IMR-90 (cell line): ENCODE results near the gene NRXN2. TPM values are rescaled to one million over a fixed set of nuclear protein-coding genes. Genes with fewer than 3 reads are reported as not detected.

Experiments used
- ATAC-seq: fragments of 200-7000 bp; cut with Tn5 transposase; 2 replicates; pipeline ENCODE4 v1.9.1; 2020; ENCODE audit warnings: low read depth, mild to moderate bottlenecking, moderate library complexity
- BruUV-seq: library from RNA; stranded (reverse); fragments of 400-500 nt; replicated peaks from 2 replicates; lab custom pipeline; 2021; lab: Mats Ljungman, UMichigan
- CTCF ChIA-PET: fragments of 300-600 bp; formaldehyde crosslinking; extraction: SDS; loops from one replicate; lab custom pipeline; 2021; ENCODE audit warnings: antibody characterized with exemption; lab: Yijun Ruan, JAX
- POLR2A ChIA-PET: fragments of 300-600 bp; sonication (Branson Sonifier 250); formaldehyde crosslinking; loops from one replicate; lab custom pipeline; 2022; ENCODE audit warnings: antibody characterized with exemption; ENCODE audit not compliant: unreplicated experiment; lab: Charles Lee
- DNase-seq: peaks from one replicate; pipeline ENCODE4 v3.0.0; 2013
- H2AFZ ChIP-seq: replicated peaks from 2 replicates; pipeline ENCODE3; 2013; ENCODE audit warnings: low read length, mild to moderate bottlenecking; ENCODE audit not compliant: poor library complexity
- H2AK5ac ChIP-seq: 2 replicates; pipeline ENCODE4 v1.6.1; 2013; ENCODE audit warnings: low read depth, low read length, inconsistent platforms
- H2AK9ac ChIP-seq: replicated peaks from 2 replicates; pipeline ENCODE3; 2013; ENCODE audit warnings: mild to moderate bottlenecking, low read depth, low read length, moderate library complexity; ENCODE audit not compliant: poor library complexity
- H2BK120ac ChIP-seq: 2 replicates; pipeline ENCODE4 v1.6.1; 2013; ENCODE audit warnings: low read depth, low read length, inconsistent platforms
- H2BK15ac ChIP-seq: 3 replicates; pipeline ENCODE4 v1.6.1; 2013; ENCODE audit warnings: low read depth, low read length, inconsistent platforms
- H2BK20ac ChIP-seq: 2 replicates; pipeline ENCODE4 v1.6.1; 2013; ENCODE audit warnings: low read depth, mild to moderate bottlenecking, inconsistent platforms, low read length, moderate library complexity
- H2BK5ac ChIP-seq: 2 replicates; pipeline ENCODE4 v1.6.1; 2013; ENCODE audit warnings: mild to moderate bottlenecking, low read depth, low read length, inconsistent platforms; ENCODE audit not compliant: poor library complexity, severe bottlenecking
- H3K14ac ChIP-seq: replicated peaks from 2 replicates; pipeline ENCODE4 v1.6.1; 2013; ENCODE audit warnings: low read depth, low read length, inconsistent platforms
- H3K18ac ChIP-seq: 2 replicates; pipeline ENCODE4 v1.6.1; 2013; ENCODE audit warnings: low read depth, low read length, control low read depth
- H3K23ac ChIP-seq: 2 replicates; pipeline ENCODE4 v1.6.1; 2013; ENCODE audit warnings: low read depth, low read length, inconsistent platforms
- H3K27ac ChIP-seq: 2 replicates; pipeline ENCODE4 v1.5.1; 2013; ENCODE audit warnings: mild to moderate bottlenecking, control low read depth, low read length; ENCODE audit not compliant: insufficient read depth
- H3K27me3 ChIP-seq: 2 replicates; pipeline ENCODE4 v1.6.1; 2013; ENCODE audit warnings: low read length; ENCODE audit not compliant: control insufficient read depth, insufficient read depth
- H3K36me3 ChIP-seq: 2 replicates; pipeline ENCODE4 v1.6.1; 2013; ENCODE audit warnings: low read length, mixed read lengths; ENCODE audit not compliant: control insufficient read depth, insufficient read depth
- H3K4ac ChIP-seq: 2 replicates; pipeline ENCODE4 v1.6.1; 2013; ENCODE audit warnings: low read depth, low read length, inconsistent platforms
- H3K4me1 ChIP-seq: 2 replicates; pipeline ENCODE4 v1.6.1; 2013; ENCODE audit warnings: low read length, mixed read lengths; ENCODE audit not compliant: control insufficient read depth, insufficient read depth
- H3K4me2 ChIP-seq: 2 replicates; pipeline ENCODE4 v1.6.1; 2013; ENCODE audit warnings: low read depth, mild to moderate bottlenecking, control low read depth, low read length, moderate library complexity
- H3K4me3 ChIP-seq: 2 replicates; pipeline ENCODE4 v1.5.1; 2013; ENCODE audit warnings: low read depth, mild to moderate bottlenecking, control low read depth, low read length, moderate library complexity; ENCODE audit not compliant: insufficient read depth
- H3K56ac ChIP-seq: 2 replicates; pipeline ENCODE4 v1.6.1; 2013; ENCODE audit warnings: low read length, inconsistent platforms; ENCODE audit not compliant: insufficient read depth; ENCODE audit errors: extremely low read depth
- H3K79me1 ChIP-seq, 2 experiments: 2 replicates each; pipeline ENCODE4 v1.6.1; 2013; ENCODE audit warnings: low read length in 2 of 2, inconsistent platforms in 1 of 2, low read depth in 1 of 2
- H3K9ac ChIP-seq: 2 replicates; pipeline ENCODE4 v1.6.1; 2013; ENCODE audit warnings: low read depth, low read length, control low read depth
- H3K9me1 ChIP-seq: 2 replicates; pipeline ENCODE4 v1.6.1; 2013; ENCODE audit warnings: low read length, inconsistent platforms; ENCODE audit not compliant: insufficient read depth
- H3K9me3 ChIP-seq: 2 replicates; pipeline ENCODE4 v1.6.1; 2013; ENCODE audit warnings: low read length; ENCODE audit not compliant: control insufficient read depth, insufficient read depth
- H4K20me1 ChIP-seq: 2 replicates; pipeline ENCODE4 v1.6.1; 2013; ENCODE audit warnings: low read length, inconsistent platforms; ENCODE audit not compliant: insufficient read depth
- H4K5ac ChIP-seq: 2 replicates; pipeline ENCODE4 v1.6.1; 2013; ENCODE audit warnings: mild to moderate bottlenecking, low read depth, low read length, control low read depth
- H4K8ac ChIP-seq, 2 experiments: 2 replicates each; pipeline ENCODE4 v1.6.1; 2013; ENCODE audit warnings: low read depth in 2 of 2, low read length in 2 of 2, control low read depth in 1 of 2, inconsistent platforms in 1 of 2
- H4K91ac ChIP-seq: 2 replicates; pipeline ENCODE4 v1.6.1; 2013; ENCODE audit warnings: low read depth, low read length, inconsistent platforms; ENCODE audit not compliant: insufficient read depth
- BHLHE40 ChIP-seq: fragments of 150-350 bp; IDR thresholded peaks from 2 replicates; pipeline ENCODE4 v1.6.1; 2016; ENCODE audit warnings: mild to moderate bottlenecking, low read depth, low read length
- CEBPB ChIP-seq: IDR thresholded peaks from 2 replicates; pipeline ENCODE4 v1.6.1; 2012; ENCODE audit warnings: low read depth, low read length, improper control_type of control experiment
- CHD1 ChIP-seq: IDR thresholded peaks from 2 replicates; pipeline ENCODE4 v1.6.1; 2012; ENCODE audit warnings: low read depth, low read length, improper control_type of control experiment
- CTCF ChIP-seq: conservative IDR thresholded peaks from 2 replicates; pipeline ENCODE4 v1.5.1; 2012; ENCODE audit warnings: mild to moderate bottlenecking, low read depth, low read length, improper control_type of control experiment
- ELK1 ChIP-seq: fragments of 150-350 bp; IDR thresholded peaks from 2 replicates; pipeline ENCODE4 v1.6.1; 2016; ENCODE audit warnings: low read depth, mild to moderate bottlenecking, low read length, moderate library complexity, borderline replicate concordance
- FOS ChIP-seq: fragments of 150-350 bp; IDR thresholded peaks from 2 replicates; pipeline ENCODE4 v1.6.1; 2016; ENCODE audit warnings: low read depth, low read length
- MAFK ChIP-seq: IDR thresholded peaks from 2 replicates; pipeline ENCODE4 v1.6.1; 2012; ENCODE audit warnings: low read depth, low read length, improper control_type of control experiment
- MAZ ChIP-seq: IDR thresholded peaks from 2 replicates; pipeline ENCODE4 v1.6.1; 2012; ENCODE audit warnings: low read depth, mild to moderate bottlenecking, low read length, improper control_type of control experiment, moderate library complexity, borderline replicate concordance
- MXI1 ChIP-seq: IDR thresholded peaks from 2 replicates; pipeline ENCODE4 v1.6.1; 2012; ENCODE audit warnings: low read depth, mild to moderate bottlenecking, low read length, moderate library complexity, borderline replicate concordance
- NFE2L2 ChIP-seq: fragments of 150-350 bp; IDR thresholded peaks from 2 replicates; pipeline ENCODE4 v1.6.1; 2016; ENCODE audit warnings: low read depth, mild to moderate bottlenecking, low read length
- POLR2A ChIP-seq: IDR thresholded peaks from 2 replicates; pipeline ENCODE4 v1.6.1; 2012; ENCODE audit warnings: mild to moderate bottlenecking, low read depth, low read length
- RAD21 ChIP-seq: IDR thresholded peaks from 2 replicates; pipeline ENCODE4 v1.6.1; 2012; ENCODE audit warnings: low read length, improper control_type of control experiment
- RCOR1 ChIP-seq: IDR thresholded peaks from 2 replicates; pipeline ENCODE4 v1.6.1; 2012; ENCODE audit warnings: mild to moderate bottlenecking, low read length, improper control_type of control experiment; ENCODE audit not compliant: insufficient replicate concordance
- RFX5 ChIP-seq: IDR thresholded peaks from 2 replicates; pipeline ENCODE4 v1.8.0; 2012; ENCODE audit warnings: low read depth, mild to moderate bottlenecking, low read length, moderate library complexity
- SMC3 ChIP-seq: fragments of 150-350 bp; IDR thresholded peaks from 2 replicates; pipeline ENCODE4 v1.6.1; 2016; ENCODE audit warnings: low read depth, mild to moderate bottlenecking, antibody characterized with exemption, low read length, moderate library complexity
- USF2 ChIP-seq: fragments of 150-350 bp; IDR thresholded peaks from 2 replicates; pipeline ENCODE4 v1.6.1; 2017; ENCODE audit warnings: mild to moderate bottlenecking, antibody characterized with exemption, low read length, low read depth
- WGBS, 2 experiments: methylation state at CpG; one replicate each; pipeline versions ENCODE4 v1.1.5 to v1.1.7; 2013; ENCODE audit warnings: missing lambda C conversion rate in 2 of 2; ENCODE audit not compliant: insufficient read length in 1 of 2; ENCODE audit errors: extremely low coverage in 2 of 2; 5-methylcytosine and 5-hydroxymethylcytosine counted together
- dilution Hi-C: fragments of 300-500 bp; cut with HindIII; formaldehyde crosslinking; loops from one replicate; pipeline ENCODE4 v1.14.3; 2018; ENCODE audit warnings: low sequenced_read_pairs; ENCODE audit not compliant: unreplicated experiment
- in situ Hi-C: fragments of 300-500 bp; cut with MboI; formaldehyde crosslinking; loops from 3 replicates; pipeline ENCODE4 v1.14.3; 2019; ENCODE audit warnings: low sequenced_read_pairs, inconsistent platforms, mixed read lengths
- intact Hi-C: fragments of 100-400 bp; cut with micrococcal nuclease; formaldehyde crosslinking; loops from 2 replicates; pipeline ENCODE4 v1.10.0; 2022
- polyA plus RNA-seq, 3 experiments: library from polyadenylated mRNA; depleted of rRNA; stranded (reverse); fragments of >200 nt; gene quantifications; 2 replicates each; pipeline ENCODE4 v1.2.3, GENCODE V29; 2012; ENCODE audit warnings: low replicate concordance in 1 of 3
- total RNA-seq: library from RNA; depleted of rRNA; stranded (reverse); fragments of >200 nt; gene quantifications from 2 replicates; pipeline ENCODE4 v1.2.3, GENCODE V29; 2012

NRXN2 gene
- total and polyA plus RNA-seq, 2 of the 4 experiments (the other 2 are of a cell fraction) = 0.18 to 0.22 TPM

- H2BK120ac ChIP-seq = no peak overlapping the region
- no peaks in the 10 kb centered on the region for H3K9me3 ChIP-seq
- TF ChIP-seq RAD21 (no peak), MXI1 (no peak), USF2 (no peak), CTCF (no peak), MAZ (no peak), FOS (no peak), RCOR1 (no peak), MAFK (no peak), RFX5 (no peak), BHLHE40 (no peak), ELK1 (no peak), CHD1 (no peak), NFE2L2 (no peak), SMC3 (no peak), POLR2A (no peak), CEBPB (no peak)
- peaks cover 52% of the 10 kb centered on the region for H3K27me3 ChIP-seq
- H3K18ac ChIP-seq = no peak overlapping the region
- H2BK20ac ChIP-seq = no peak overlapping the region
- no peak overlapping the region for H3K9ac ChIP-seq
- no peak overlapping the region for H2AK9ac ChIP-seq
- no TSS peak for BruUV-seq
- no peak for DNase-seq
- H3K4me1 ChIP-seq = no peaks in the 10 kb centered on the region
- no peak overlapping the region for H4K8ac ChIP-seq
- in situ Hi-C loops = no loop called here
- H3K56ac ChIP-seq = no peak overlapping the region
- no peak overlapping the region for H2AFZ ChIP-seq
- no peaks in the 10 kb centered on the region for H3K9me1 ChIP-seq
- dilution Hi-C loops = no loop called here
- no peak overlapping the region for H3K27ac ChIP-seq
- no peaks in the 10 kb centered on the region for H4K20me1 ChIP-seq
- no peaks in the 10 kb centered on the region for H3K36me3 ChIP-seq
- H3K79me1 ChIP-seq = no peaks in the 10 kb centered on the region
- ChIA-PET CTCF (no interaction called here), POLR2A (no interaction called here)
- H2AK5ac ChIP-seq = no peak overlapping the region
- no peak overlapping the region for H3K23ac ChIP-seq
- H3K4me2 ChIP-seq = no peak overlapping the region
- ATAC-seq = no peak
- WGBS, 2 experiments = 50% methylated on average over 1 of the region's 3 CpGs; no CpG with 5 or more reads in 1 of the 2 experiments
- no peak overlapping the region for H3K4me3 ChIP-seq
- H3K4ac ChIP-seq = no peak overlapping the region
- no peak overlapping the region for H2BK5ac ChIP-seq
- H2BK15ac ChIP-seq = no peak overlapping the region
- H3K14ac ChIP-seq = no peak overlapping the region
- H4K5ac ChIP-seq = no peak overlapping the region
- intact Hi-C loops = no loop called here
- H4K91ac ChIP-seq = no peak overlapping the region
Observed at GRCh38 chr11:64731601-64732000, 8.6 kb upstream of the NRXN2 start.
